ENCODE data around the gene TSPAN31.

GRCh38 chr12:57739387-57739786 is 5.5 kb upstream of the TSPAN31 start:
- TF ChIP-seq CTCF (IDR thresholded peaks at IDR 0.05) (no peak), POLR2A (IDR thresholded peaks at IDR 0.05) (no peak), POLR2AphosphoS5 (IDR thresholded peaks at IDR 0.05) (no peak), EP300 (IDR thresholded peaks at IDR 0.05) (no peak)

All from stomach (tissue), 4 donors.